Activated naive CD8-positive, alpha-beta T cell treated with anti-CD3 and anti-CD28 coated beads, Interleukin-2, amount 50 U/mL, for 24 hours (primary cell): ENCODE measurements around the gene MFNG.

Experiments
- ATAC-seq: fragments of 150-1000 bp; cut with Tn5 transposase; one replicate; pipeline ENCODE4 v1.10.0; 2021
- DNase-seq: peaks from one replicate; pipeline ENCODE4 v3.0.0; 2021
- H3K27ac Mint-ChIP-seq: one replicate; pipeline ENCODE4 v1.8.0; 2021; ENCODE audit warnings: mild to moderate bottlenecking, mixed read lengths
- H3K27me3 Mint-ChIP-seq: one replicate; pipeline ENCODE4 v1.8.0; 2021; ENCODE audit warnings: mixed read lengths
- H3K36me3 Mint-ChIP-seq: one replicate; pipeline ENCODE4 v1.8.0; 2021; ENCODE audit warnings: low read depth, mixed read lengths
- H3K4me1 Mint-ChIP-seq: one replicate; pipeline ENCODE4 v1.8.0; 2021; ENCODE audit warnings: mixed read lengths
- H3K4me3 Mint-ChIP-seq: one replicate; pipeline ENCODE4 v1.8.0; 2021; ENCODE audit warnings: mild to moderate bottlenecking, moderate library complexity, mixed read lengths
- H3K9me3 Mint-ChIP-seq: one replicate; pipeline ENCODE4 v1.8.0; 2021; ENCODE audit warnings: mixed read lengths

Gene MFNG

GRCh38 chr22:37504964-37505363 lies 18.8 kb upstream of the MFNG start:
- Mint-ChIP-seq H3K4me1 (peaks cover 7% of the 10 kb centered on the region), H3K4me3 (no peak overlapping the region), H3K36me3 (no peaks in the 10 kb centered on the region), H3K9me3 (no peaks in the 10 kb centered on the region), H3K27me3 (no peaks in the 10 kb centered on the region), H3K27ac (no peak overlapping the region)
- ATAC-seq, result no peak
- no peak for DNase-seq

- ATAC-seq (no peak), DNase-seq (no peak)
- Mint-ChIP-seq H3K9me3 (no peaks in the 10 kb centered on the region), H3K4me3 (no peak overlapping the region), H3K36me3 (no peaks in the 10 kb centered on the region), H3K27ac (no peak overlapping the region), H3K27me3 (peaks cover 2% of the 10 kb centered on the region), H3K4me1 (peaks cover 7% of the 10 kb centered on the region)
Measured at GRCh38 chr22:37503850-37504249, 17.7 kb upstream of the MFNG start.

- Mint-ChIP-seq H3K9me3 (no peaks in the 10 kb centered on the region), H3K27ac (no peak overlapping the region), H3K4me3 (no peak overlapping the region), H3K27me3 (peaks cover 2% of the 10 kb centered on the region), H3K36me3 (no peaks in the 10 kb centered on the region), H3K4me1 (peaks cover 7% of the 10 kb centered on the region)
- ATAC-seq (no peak), DNase-seq (no peak)
Measured at GRCh38 chr22:37503183-37503683, 17.0 kb upstream of the MFNG start.

GRCh38 chr22:37502342-37503182 lies 16.4 kb upstream of the MFNG start:
- Mint-ChIP-seq H3K36me3 (no peaks in the 10 kb centered on the region), H3K4me3 (no peak overlapping the region), H3K4me1 (peaks cover 7% of the 10 kb centered on the region), H3K9me3 (no peaks in the 10 kb centered on the region), H3K27ac (no peak overlapping the region), H3K27me3 (peaks cover 2% of the 10 kb centered on the region)
- ATAC-seq, result no peak
- no peak for DNase-seq

- Mint-ChIP-seq H3K4me3 (no peak overlapping the region), H3K27ac (no peak overlapping the region)
- DNase-seq, result no peak
Measured at GRCh38 chr22:37501610-37502341, 15.6 kb upstream of the MFNG start.

GRCh38 chr22:37500745-37501609 lies 14.8 kb upstream of the MFNG start:
- Mint-ChIP-seq H3K27ac (no peak overlapping the region), H3K4me3 (no peak overlapping the region), H3K27me3 (peaks cover 2% of the 10 kb centered on the region), H3K4me1 (peaks cover 7% of the 10 kb centered on the region), H3K36me3 (no peaks in the 10 kb centered on the region), H3K9me3 (no peaks in the 10 kb centered on the region)
- DNase-seq (no peak), ATAC-seq (no peak)

More at GRCh38 chr22:37501610-37502341, 15.6 kb upstream of the MFNG start:
- H3K9me3 Mint-ChIP-seq, result no peaks in the 10 kb centered on the region
- H3K27me3 Mint-ChIP-seq, result peaks cover 2% of the 10 kb centered on the region
- peaks cover 7% of the 10 kb centered on the region for H3K4me1 Mint-ChIP-seq
- no peak for ATAC-seq
- H3K36me3 Mint-ChIP-seq, result no peaks in the 10 kb centered on the region

- peaks cover 2% of the 10 kb centered on the region for H3K27me3 Mint-ChIP-seq
- no peaks in the 10 kb centered on the region for H3K36me3 Mint-ChIP-seq
- no peaks in the 10 kb centered on the region for H3K9me3 Mint-ChIP-seq
- no peak overlapping the region for H3K4me3 Mint-ChIP-seq
- H3K4me1 Mint-ChIP-seq, result peaks cover 7% of the 10 kb centered on the region
- DNase-seq (no peak), ATAC-seq (no peak)
- H3K27ac Mint-ChIP-seq, result no peak overlapping the region
Measured at GRCh38 chr22:37499789-37500540, 13.8 kb upstream of the MFNG start.

GRCh38 chr22:37499027-37499707 lies 13.0 kb upstream of the MFNG start:
- Mint-ChIP-seq H3K27me3 (peaks cover 2% of the 10 kb centered on the region), H3K4me3 (no peak overlapping the region), H3K9me3 (no peaks in the 10 kb centered on the region), H3K4me1 (peaks cover 7% of the 10 kb centered on the region), H3K36me3 (no peaks in the 10 kb centered on the region), H3K27ac (no peak overlapping the region)
- ATAC-seq (no peak), DNase-seq (no peak)

- H3K27ac Mint-ChIP-seq, result no peak overlapping the region
- H3K9me3 Mint-ChIP-seq, result no peaks in the 10 kb centered on the region
- H3K4me1 Mint-ChIP-seq, result peaks cover 9% of the 10 kb centered on the region
- peaks cover 2% of the 10 kb centered on the region for H3K27me3 Mint-ChIP-seq
- peak; percentile 75 for DNase-seq
- no peak overlapping the region for H3K4me3 Mint-ChIP-seq
- no peaks in the 10 kb centered on the region for H3K36me3 Mint-ChIP-seq
- peak; percentile 81 for ATAC-seq
Measured at GRCh38 chr22:37498289-37498909, 12.2 kb upstream of the MFNG start.

GRCh38 chr22:37497062-37497599 lies 10.9 kb upstream of the MFNG start:
- H3K27me3 Mint-ChIP-seq, result peaks cover 2% of the 10 kb centered on the region

GRCh38 chr22:37496651-37497050 lies 10.5 kb upstream of the MFNG start:
- no peaks in the 10 kb centered on the region for H3K9me3 Mint-ChIP-seq
- H3K4me1 Mint-ChIP-seq, result peaks cover 13% of the 10 kb centered on the region
- H3K27ac Mint-ChIP-seq, result no peak overlapping the region
- DNase-seq (no peak), ATAC-seq (no peak)
- H3K36me3 Mint-ChIP-seq, result no peaks in the 10 kb centered on the region
- H3K27me3 Mint-ChIP-seq, result peaks cover 2% of the 10 kb centered on the region
- H3K4me3 Mint-ChIP-seq, result no peak overlapping the region

More at GRCh38 chr22:37497062-37497599, 10.9 kb upstream of the MFNG start:
- Mint-ChIP-seq H3K27ac (no peak overlapping the region), H3K4me3 (no peak overlapping the region), H3K9me3 (no peaks in the 10 kb centered on the region), H3K4me1 (peaks cover 15% of the 10 kb centered on the region), H3K36me3 (no peaks in the 10 kb centered on the region)
- ATAC-seq (no peak), DNase-seq (no peak)

- peaks cover 16% of the 10 kb centered on the region for H3K4me1 Mint-ChIP-seq
- ATAC-seq (no peak), DNase-seq (no peak)
- H3K9me3 Mint-ChIP-seq, result no peaks in the 10 kb centered on the region
- H3K27ac Mint-ChIP-seq, result no peak overlapping the region
- H3K27me3 Mint-ChIP-seq, result no peaks in the 10 kb centered on the region
- H3K36me3 Mint-ChIP-seq, result no peaks in the 10 kb centered on the region
- no peak overlapping the region for H3K4me3 Mint-ChIP-seq
Measured at GRCh38 chr22:37493979-37494378, 7.8 kb upstream of the MFNG start.
